ENCODE measurements around the gene RANBP17. TPM values are rescaled to one million over a fixed set of nuclear protein-coding genes. Genes with fewer than 3 reads are reported as not detected.

Gene RANBP17
- total RNA-seq, 1 experiment from 2014 or later: 14.5 TPM

- Histone ChIP-seq H4K20me1 (ENCODE audit: insufficient read depth) (no peaks in the 10 kb centered on the region), H3K9me2 (ENCODE audit: insufficient read depth) (no peaks in the 10 kb centered on the region), H3K36me3 (ENCODE audit: low read depth) (no peaks in the 10 kb centered on the region), H3F3A (ENCODE audit: insufficient read depth, low read depth) (no peaks in the 10 kb centered on the region), H3K79me2 (ENCODE audit: low read depth) (no peaks in the 10 kb centered on the region), H3K4me2 (no peak overlapping the region), H3K4me3 (no peak overlapping the region), H2AFZ (no peak overlapping the region), H3K27me3 (ENCODE audit: insufficient read depth, low read depth) (no peaks in the 10 kb centered on the region), H3K27ac (no peak overlapping the region), H3K4me1 (replicated peaks; ENCODE audit: insufficient read depth) (no peaks in the 10 kb centered on the region), H3K9me3 (ENCODE audit: insufficient read depth, low read depth) (no peaks in the 10 kb centered on the region)
- BruUV-seq (replicated peaks): no TSS peak
- intact Hi-C loops (cut with micrococcal nuclease; ENCODE audit: unreplicated experiment): no loop called here
- ChIA-PET CTCF (no interaction called here), POLR2A (ENCODE audit: unreplicated experiment) (no interaction called here)
- no peak for TF ChIP-seq EZH2 (IDR thresholded peaks at IDR 0.05; ENCODE audit: low read depth)
- TF ChIP-seq, protein P1, sequence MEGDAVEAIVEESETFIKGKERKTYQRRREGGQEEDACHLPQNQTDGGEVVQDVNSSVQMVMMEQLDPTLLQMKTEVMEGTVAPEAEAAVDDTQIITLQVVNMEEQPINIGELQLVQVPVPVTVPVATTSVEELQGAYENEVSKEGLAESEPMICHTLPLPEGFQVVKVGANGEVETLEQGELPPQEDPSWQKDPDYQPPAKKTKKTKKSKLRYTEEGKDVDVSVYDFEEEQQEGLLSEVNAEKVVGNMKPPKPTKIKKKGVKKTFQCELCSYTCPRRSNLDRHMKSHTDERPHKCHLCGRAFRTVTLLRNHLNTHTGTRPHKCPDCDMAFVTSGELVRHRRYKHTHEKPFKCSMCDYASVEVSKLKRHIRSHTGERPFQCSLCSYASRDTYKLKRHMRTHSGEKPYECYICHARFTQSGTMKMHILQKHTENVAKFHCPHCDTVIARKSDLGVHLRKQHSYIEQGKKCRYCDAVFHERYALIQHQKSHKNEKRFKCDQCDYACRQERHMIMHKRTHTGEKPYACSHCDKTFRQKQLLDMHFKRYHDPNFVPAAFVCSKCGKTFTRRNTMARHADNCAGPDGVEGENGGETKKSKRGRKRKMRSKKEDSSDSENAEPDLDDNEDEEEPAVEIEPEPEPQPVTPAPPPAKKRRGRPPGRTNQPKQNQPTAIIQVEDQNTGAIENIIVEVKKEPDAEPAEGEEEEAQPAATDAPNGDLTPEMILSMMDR (conservative IDR thresholded peaks at IDR 0.05): no peak
- no peak for DNase-seq
Measured at GRCh38 chr5:171067540-171068130, 205.8 kb downstream of the RANBP17 start.

- H3K4me2 ChIP-seq: no peak overlapping the region
- no peaks in the 10 kb centered on the region for H3K79me2 ChIP-seq (ENCODE audit: low read depth)
- no peak overlapping the region for H3K27ac ChIP-seq
- H3F3A ChIP-seq (ENCODE audit: insufficient read depth, low read depth): no peaks in the 10 kb centered on the region
- ChIA-PET POLR2A (ENCODE audit: unreplicated experiment) (no interaction called here), CTCF (no interaction called here)
- no peaks in the 10 kb centered on the region for H3K27me3 ChIP-seq (ENCODE audit: insufficient read depth, low read depth)
- H4K20me1 ChIP-seq (ENCODE audit: insufficient read depth): no peaks in the 10 kb centered on the region
- TF ChIP-seq, protein P1 (conservative IDR thresholded peaks at IDR 0.05): no peak
- no peak for TF ChIP-seq EZH2 (IDR thresholded peaks at IDR 0.05; ENCODE audit: low read depth)
- DNase-seq: no peak
- no peaks in the 10 kb centered on the region for H3K4me1 ChIP-seq (replicated peaks; ENCODE audit: insufficient read depth)
- intact Hi-C loops (cut with micrococcal nuclease; ENCODE audit: unreplicated experiment): no loop called here
- no peak overlapping the region for H2AFZ ChIP-seq
- no peaks in the 10 kb centered on the region for H3K9me2 ChIP-seq (ENCODE audit: insufficient read depth)
- no peaks in the 10 kb centered on the region for H3K9me3 ChIP-seq (ENCODE audit: insufficient read depth, low read depth)
- no TSS peak for BruUV-seq (replicated peaks)
- H3K36me3 ChIP-seq (ENCODE audit: low read depth): no peaks in the 10 kb centered on the region
- H3K4me3 ChIP-seq: no peak overlapping the region
Measured at GRCh38 chr5:171074747-171075146, 212.9 kb downstream of the RANBP17 start.

- ChIA-PET POLR2A (ENCODE audit: unreplicated experiment) (no interaction called here), CTCF (no interaction called here)
- BruUV-seq (replicated peaks): no TSS peak
- Histone ChIP-seq H3F3A (ENCODE audit: insufficient read depth, low read depth) (no peaks in the 10 kb centered on the region), H3K9me2 (ENCODE audit: insufficient read depth) (no peaks in the 10 kb centered on the region), H3K27ac (no peak overlapping the region), H3K4me2 (no peak overlapping the region), H3K27me3 (ENCODE audit: insufficient read depth, low read depth) (no peaks in the 10 kb centered on the region), H3K4me1 (replicated peaks; ENCODE audit: insufficient read depth) (no peaks in the 10 kb centered on the region), H2AFZ (no peak overlapping the region), H3K4me3 (no peak overlapping the region), H3K36me3 (ENCODE audit: low read depth) (no peaks in the 10 kb centered on the region), H4K20me1 (ENCODE audit: insufficient read depth) (no peaks in the 10 kb centered on the region), H3K79me2 (ENCODE audit: low read depth) (no peaks in the 10 kb centered on the region), H3K9me3 (ENCODE audit: insufficient read depth, low read depth) (no peaks in the 10 kb centered on the region)
- no peak for DNase-seq
- no peak for TF ChIP-seq EZH2 (IDR thresholded peaks at IDR 0.05; ENCODE audit: low read depth)
- TF ChIP-seq, protein P1 (conservative IDR thresholded peaks at IDR 0.05): no peak
- intact Hi-C loops (cut with micrococcal nuclease; ENCODE audit: unreplicated experiment): no loop called here
Measured at GRCh38 chr5:171080186-171080938, 218.5 kb downstream of the RANBP17 start.

Measured in PC-9 (cell line).